GM20000 (cell line): ENCODE data around the gene UGT1A9.
"Not testable (repeated sequence)": the region's sequence is repeated elsewhere in the genome, so short reads cannot be mapped to it uniquely, and the experiment has no call there.

Experiments
- DNase-seq: peaks from one replicate; pipeline ENCODE4 v3.0.0; 2012; ENCODE audit warnings: low spot score
- TF ChIP-seq, protein P1 (sequence below): IDR thresholded peaks from 2 replicates; pipeline ENCODE4 v1.5.1; 2012; ENCODE audit warnings: mild to moderate bottlenecking, control low read depth; ENCODE audit errors: extremely low read depth, missing control alignments

The UGT1A9 gene

DNA sequence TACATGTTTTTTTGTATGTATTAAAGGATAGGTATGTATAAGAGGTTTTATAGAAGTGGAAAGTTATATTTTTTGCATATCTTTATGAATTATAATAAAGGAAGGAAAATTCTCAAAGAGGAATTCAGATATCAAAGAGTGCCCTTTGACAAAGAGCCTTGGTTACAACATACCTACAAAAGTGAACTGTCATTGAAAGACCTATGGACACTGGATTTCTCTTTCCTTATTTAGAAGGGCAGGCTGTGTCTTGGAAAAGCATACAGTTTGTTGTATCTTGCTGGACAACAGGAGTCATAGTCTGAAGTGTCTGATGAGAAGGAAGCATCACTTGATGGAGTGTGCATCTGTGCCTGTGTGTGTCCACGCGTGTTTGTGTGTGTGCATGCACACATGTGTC, 20.3 kb upstream of the UGT1A9 start:
- TF ChIP-seq, protein P1, sequence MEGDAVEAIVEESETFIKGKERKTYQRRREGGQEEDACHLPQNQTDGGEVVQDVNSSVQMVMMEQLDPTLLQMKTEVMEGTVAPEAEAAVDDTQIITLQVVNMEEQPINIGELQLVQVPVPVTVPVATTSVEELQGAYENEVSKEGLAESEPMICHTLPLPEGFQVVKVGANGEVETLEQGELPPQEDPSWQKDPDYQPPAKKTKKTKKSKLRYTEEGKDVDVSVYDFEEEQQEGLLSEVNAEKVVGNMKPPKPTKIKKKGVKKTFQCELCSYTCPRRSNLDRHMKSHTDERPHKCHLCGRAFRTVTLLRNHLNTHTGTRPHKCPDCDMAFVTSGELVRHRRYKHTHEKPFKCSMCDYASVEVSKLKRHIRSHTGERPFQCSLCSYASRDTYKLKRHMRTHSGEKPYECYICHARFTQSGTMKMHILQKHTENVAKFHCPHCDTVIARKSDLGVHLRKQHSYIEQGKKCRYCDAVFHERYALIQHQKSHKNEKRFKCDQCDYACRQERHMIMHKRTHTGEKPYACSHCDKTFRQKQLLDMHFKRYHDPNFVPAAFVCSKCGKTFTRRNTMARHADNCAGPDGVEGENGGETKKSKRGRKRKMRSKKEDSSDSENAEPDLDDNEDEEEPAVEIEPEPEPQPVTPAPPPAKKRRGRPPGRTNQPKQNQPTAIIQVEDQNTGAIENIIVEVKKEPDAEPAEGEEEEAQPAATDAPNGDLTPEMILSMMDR, result no peak

DNA sequence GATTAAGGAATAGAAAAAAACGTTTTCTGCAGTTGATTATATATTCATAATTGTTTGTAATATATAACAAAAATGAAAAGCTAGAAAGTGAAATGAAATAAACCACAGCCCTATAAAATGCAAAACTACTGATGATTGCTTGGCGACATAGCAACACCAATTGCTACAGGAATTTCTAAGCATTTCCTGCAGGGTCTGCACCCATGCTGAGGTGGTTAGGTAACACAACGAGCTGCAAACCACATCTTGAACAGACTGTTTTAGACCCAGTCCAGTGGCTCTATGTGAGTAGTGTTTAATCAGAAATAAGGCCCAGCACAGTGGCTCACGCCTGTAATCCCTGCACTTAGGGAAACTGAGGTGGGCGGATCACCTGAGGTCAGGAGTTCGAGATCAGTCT, 17.2 kb upstream of the UGT1A9 start:
- DNase-seq, result no peak
- TF ChIP-seq, protein P1, result no peak

More for the DNA sequence above, 20.3 kb upstream of the UGT1A9 start:
- no peak for DNase-seq

DNA sequence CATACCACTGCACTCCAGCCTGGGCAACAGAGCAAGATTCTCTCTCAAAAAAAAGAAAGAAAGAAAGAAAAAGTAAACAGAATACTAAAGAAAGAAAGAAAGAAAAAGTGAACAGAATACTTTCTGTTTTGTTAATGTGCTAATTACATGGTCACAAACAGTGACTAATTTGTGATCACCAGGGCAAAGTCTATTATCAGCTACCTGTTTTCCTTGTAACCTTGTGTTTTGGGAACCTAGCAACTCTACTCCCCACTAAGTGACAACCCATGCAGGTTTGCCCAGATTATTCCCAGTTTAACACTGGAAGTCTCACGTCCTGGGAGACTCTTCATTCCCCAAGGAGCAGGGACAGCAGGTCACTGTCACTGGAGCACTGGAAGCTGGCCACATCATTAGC, 16.7 kb upstream of the UGT1A9 start:
- no peak for DNase-seq
- TF ChIP-seq, protein P1, result no peak

DNA sequence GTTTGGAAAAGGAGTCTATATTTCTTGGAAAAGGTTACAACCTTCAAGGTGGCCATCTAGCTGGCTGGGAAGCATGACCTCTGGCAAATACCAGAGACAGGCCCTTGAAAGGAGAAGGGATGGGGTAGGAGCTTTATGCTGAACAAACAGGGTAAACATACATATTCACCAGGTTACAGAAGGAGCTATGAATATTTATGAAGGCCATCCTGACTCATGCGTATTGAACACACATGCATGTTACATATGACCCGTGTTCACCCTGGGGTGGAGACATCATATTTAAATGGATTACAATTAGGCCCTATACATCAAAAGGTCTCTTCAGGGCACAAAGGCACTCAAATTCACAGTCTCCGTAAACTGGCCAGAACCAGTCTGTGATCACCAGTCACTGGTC, 15.8 kb upstream of the UGT1A9 start:
- not testable (repeated sequence) for DNase-seq

DNA sequence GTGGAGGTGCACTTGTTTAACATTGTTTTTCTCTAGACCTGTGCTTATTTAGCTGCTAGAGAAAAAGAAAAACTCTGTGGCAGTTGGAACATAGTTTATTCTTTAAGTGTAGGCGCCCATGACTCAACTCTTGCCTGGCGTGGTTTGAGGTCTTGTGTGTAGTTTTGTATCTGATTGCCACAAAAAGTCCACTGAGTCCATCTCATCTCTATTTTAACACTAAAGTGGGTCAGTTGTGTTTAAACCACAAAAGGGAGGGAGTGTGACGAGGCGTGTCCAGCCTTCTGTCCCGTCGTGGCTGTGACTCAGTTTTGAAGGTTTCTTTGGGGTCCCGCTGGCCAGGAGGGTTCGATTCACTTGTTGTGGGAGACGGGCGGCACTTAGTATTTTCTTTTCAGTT, 15.3 kb upstream of the UGT1A9 start:
- TF ChIP-seq, protein P1, result no peak
- DNase-seq, result no peak

DNA sequence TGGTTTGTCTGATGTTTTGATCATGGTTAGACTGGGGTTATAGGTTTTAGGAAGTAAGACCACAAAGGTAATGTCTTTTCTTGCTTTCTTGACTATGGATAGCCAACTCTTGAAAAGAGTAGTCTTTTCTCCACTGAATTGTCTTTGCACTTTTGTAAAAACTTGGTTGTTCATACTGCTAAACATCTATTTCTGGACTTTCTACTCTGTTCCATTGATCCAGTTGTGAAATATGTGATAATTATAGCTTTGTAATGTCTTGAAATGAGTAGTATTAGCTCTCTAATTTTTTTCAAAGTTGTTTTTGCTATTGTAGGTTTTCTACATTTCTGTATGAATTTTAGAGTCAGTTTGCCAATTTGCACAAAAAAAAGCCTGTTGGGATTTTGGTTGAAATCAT, 13.1 kb upstream of the UGT1A9 start:
- TF ChIP-seq, protein P1, result no peak
- DNase-seq, result no peak

DNA sequence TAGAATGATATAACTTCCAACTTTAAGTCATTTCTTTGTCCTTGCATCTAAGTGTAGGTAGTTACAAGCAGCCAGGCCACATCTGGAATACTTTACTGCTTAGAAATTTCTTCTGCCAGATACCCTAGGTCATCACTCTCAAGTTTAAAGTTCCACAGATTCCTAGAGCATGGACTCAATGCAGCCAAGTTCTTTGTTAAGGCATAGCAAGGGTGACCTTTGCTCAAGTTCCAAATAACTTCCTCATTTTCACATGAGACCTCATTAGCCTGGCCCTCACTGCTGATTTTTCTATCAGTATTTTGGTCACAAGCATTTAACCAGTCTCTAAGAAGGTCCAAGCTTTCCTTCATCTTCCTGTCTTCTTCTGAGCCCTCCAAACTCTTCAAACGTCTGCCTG, 7.8 kb upstream of the UGT1A9 start:
- TF ChIP-seq, protein P1, result no peak
- DNase-seq, result no peak

DNA sequence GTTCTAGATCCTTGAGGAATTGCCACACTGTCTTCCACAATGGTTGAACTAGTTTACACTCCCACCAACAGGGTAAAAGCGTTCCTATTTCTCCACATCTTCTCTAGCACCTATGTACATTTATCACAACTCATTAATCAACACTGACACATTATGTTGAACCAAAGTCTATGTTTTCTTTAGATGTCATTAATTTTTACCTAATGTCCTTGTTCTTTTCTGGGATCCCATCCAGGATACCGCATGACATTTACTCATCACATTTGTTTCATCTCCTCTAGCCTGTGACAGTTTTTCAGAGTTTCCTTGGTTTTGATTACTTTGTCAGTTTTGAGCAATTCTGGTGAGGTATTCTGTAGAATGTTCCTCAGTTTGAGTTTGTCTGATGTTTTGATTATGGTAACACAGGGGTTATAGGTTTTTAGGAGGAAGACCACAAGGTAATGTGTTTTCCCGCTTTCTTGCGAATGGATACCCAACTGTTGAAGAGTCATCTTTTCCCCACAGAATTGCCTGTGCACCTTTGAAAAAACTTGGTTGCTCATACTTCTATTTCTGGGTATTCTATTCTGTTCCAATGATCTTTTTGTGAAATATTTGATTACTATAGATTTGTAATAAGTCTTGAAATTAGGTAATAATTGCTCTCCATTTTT, 3.0 kb upstream of the UGT1A9 start:
- DNase-seq, result no peak
- TF ChIP-seq, protein P1, result no peak
